Ovary (tissue), 3 donors: Measurements from ENCODE around the gene ELOVL5.

Experiments
- CTCF ChIP-seq, 3 donors: fragments of 450-650 bp in 2 of 3; fragments of 200-600 bp in 1 of 3; IDR thresholded peaks; one replicate each; pipeline versions ENCODE4 v1.5.1 to v1.8.0; 2016 to 2022; ENCODE audit warnings: antibody characterized with exemption in 3 of 3, mild to moderate bottlenecking in 1 of 3
- POLR2A ChIP-seq: fragments of 450-650 bp; IDR thresholded peaks from one replicate; pipeline ENCODE4 v1.6.1; 2017; ENCODE audit warnings: antibody characterized with exemption, mild to moderate bottlenecking, moderate library complexity
- donor health status: DM: no; HTN: no; CAD: no.

- TF ChIP-seq CTCF (IDR thresholded peaks at IDR 0.05) (peak in 1 of 3 donors; percentile 9), POLR2A (no peak)
Observed at GRCh38 chr6:53359843-53360092, 11.0 kb upstream of the ELOVL5 start.
